Measurements from ENCODE around the gene SWAP70. TPM values are rescaled to one million over a fixed set of nuclear protein-coding genes. Genes with fewer than 3 reads are reported as not detected.

SWAP70 gene
- total and polyA plus RNA-seq, 9 of the 15 experiments (the other 6 are each of a cell fraction or from before 2014, with no cell fraction given), result 1.7 to 4.9 (median 3.9) TPM

DNA sequence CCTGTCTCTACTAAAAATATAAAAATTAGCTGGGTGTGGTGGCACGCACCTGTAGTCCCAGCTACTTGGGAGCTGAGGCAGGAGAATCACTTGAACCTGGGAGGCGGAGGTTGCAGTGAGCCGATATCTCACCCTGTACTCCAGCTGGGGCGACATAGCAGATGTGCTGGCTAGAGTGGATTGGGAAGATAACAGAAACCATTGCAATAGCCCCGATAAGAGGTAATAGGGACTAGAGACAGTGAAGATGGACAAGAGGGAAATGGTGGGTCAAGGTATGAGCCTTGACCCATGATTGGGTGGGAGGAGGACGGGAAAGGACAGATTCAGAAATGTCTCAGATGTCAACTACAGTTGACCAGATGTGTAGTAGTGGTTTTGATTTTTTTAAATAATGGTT, 6.1 kb downstream of the SWAP70 start (continued):
- TF ChIP-seq, protein P1, sequence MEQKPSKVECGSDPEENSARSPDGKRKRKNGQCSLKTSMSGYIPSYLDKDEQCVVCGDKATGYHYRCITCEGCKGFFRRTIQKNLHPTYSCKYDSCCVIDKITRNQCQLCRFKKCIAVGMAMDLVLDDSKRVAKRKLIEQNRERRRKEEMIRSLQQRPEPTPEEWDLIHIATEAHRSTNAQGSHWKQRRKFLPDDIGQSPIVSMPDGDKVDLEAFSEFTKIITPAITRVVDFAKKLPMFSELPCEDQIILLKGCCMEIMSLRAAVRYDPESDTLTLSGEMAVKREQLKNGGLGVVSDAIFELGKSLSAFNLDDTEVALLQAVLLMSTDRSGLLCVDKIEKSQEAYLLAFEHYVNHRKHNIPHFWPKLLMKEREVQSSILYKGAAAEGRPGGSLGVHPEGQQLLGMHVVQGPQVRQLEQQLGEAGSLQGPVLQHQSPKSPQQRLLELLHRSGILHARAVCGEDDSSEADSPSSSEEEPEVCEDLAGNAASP (IDR thresholded peaks at IDR 0.05), result no peak
- TF ChIP-seq KDM2B (CRISPR knock-in tag; IDR thresholded peaks at IDR 0.05), result no peak
- TF ChIP-seq, protein P2, sequence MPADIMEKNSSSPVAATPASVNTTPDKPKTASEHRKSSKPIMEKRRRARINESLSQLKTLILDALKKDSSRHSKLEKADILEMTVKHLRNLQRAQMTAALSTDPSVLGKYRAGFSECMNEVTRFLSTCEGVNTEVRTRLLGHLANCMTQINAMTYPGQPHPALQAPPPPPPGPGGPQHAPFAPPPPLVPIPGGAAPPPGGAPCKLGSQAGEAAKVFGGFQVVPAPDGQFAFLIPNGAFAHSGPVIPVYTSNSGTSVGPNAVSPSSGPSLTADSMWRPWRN (IDR thresholded peaks at IDR 0.05; ENCODE audit: low read depth), result peak; percentile 45; the same call in 1 of the 2 replicates
- no peak for TF ChIP-seq HMGN3 (IDR thresholded peaks at IDR 0.05; ENCODE audit: borderline replicate concordance, extremely low read depth, insufficient read length, low read depth, low read length)
- peak; percentile 71; the same call in 1 of the 2 replicates for TF ChIP-seq BCOR (IDR thresholded peaks at IDR 0.05)
- peak; percentile 82 for TF ChIP-seq NFIC (IDR thresholded peaks at IDR 0.05)
- TF ChIP-seq, protein P3, sequence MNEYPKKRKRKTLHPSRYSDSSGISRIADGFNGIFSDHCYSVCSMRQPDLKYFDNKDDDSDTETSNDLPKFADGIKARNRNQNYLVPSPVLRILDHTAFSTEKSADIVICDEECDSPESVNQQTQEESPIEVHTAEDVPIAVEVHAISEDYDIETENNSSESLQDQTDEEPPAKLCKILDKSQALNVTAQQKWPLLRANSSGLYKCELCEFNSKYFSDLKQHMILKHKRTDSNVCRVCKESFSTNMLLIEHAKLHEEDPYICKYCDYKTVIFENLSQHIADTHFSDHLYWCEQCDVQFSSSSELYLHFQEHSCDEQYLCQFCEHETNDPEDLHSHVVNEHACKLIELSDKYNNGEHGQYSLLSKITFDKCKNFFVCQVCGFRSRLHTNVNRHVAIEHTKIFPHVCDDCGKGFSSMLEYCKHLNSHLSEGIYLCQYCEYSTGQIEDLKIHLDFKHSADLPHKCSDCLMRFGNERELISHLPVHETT (CRISPR knock-in tag; conservative IDR thresholded peaks at IDR 0.05 in 1 of 2, IDR thresholded peaks at IDR 0.05 in 1 of 2), result no peak
- TF ChIP-seq, protein P4, sequence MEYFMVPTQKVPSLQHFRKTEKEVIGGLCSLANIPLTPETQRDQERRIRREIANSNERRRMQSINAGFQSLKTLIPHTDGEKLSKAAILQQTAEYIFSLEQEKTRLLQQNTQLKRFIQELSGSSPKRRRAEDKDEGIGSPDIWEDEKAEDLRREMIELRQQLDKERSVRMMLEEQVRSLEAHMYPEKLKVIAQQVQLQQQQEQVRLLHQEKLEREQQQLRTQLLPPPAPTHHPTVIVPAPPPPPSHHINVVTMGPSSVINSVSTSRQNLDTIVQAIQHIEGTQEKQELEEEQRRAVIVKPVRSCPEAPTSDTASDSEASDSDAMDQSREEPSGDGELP (CRISPR knock-in tag; IDR thresholded peaks at IDR 0.05; ENCODE audit: borderline replicate concordance), result peak; percentile 76
- peak; percentile 82; the same call in 1 of the 2 replicates for TF ChIP-seq MECOM (CRISPR knock-in tag; IDR thresholded peaks at IDR 0.05)
- 0 out of 2 replicates have a peak, but pooled peaks have one; percentile 26 for TF ChIP-seq EHMT2 (IDR thresholded peaks at IDR 0.05)

Measured in K562 (cell line).